ENCODE data around the gene TJP1.

- TF ChIP-seq POU2F2 (IDR thresholded peaks at IDR 0.05; ENCODE audit: low read depth, low read length), result no peak
- TF ChIP-seq POLR2A (IDR thresholded peaks at IDR 0.05; ENCODE audit: low read depth, low read length), result no peak
Observed at GRCh38 chr15:29800491-29801366, 21.5 kb downstream of the TJP1 start.
